Measurements from ENCODE around the gene GRAP2. TPM values are rescaled to one million over a fixed set of nuclear protein-coding genes. Genes with fewer than 3 reads are reported as not detected.

GRAP2 gene
- total and polyA plus RNA-seq, 9 of the 15 experiments (the other 6 are each of a cell fraction or from before 2014, with no cell fraction given), result 4.8 to 88.7 (median 60.4) TPM

GRCh38 chr22:39900306-39901227, at the start of gene GRAP2 (continued):
- TF ChIP-seq, protein P1, sequence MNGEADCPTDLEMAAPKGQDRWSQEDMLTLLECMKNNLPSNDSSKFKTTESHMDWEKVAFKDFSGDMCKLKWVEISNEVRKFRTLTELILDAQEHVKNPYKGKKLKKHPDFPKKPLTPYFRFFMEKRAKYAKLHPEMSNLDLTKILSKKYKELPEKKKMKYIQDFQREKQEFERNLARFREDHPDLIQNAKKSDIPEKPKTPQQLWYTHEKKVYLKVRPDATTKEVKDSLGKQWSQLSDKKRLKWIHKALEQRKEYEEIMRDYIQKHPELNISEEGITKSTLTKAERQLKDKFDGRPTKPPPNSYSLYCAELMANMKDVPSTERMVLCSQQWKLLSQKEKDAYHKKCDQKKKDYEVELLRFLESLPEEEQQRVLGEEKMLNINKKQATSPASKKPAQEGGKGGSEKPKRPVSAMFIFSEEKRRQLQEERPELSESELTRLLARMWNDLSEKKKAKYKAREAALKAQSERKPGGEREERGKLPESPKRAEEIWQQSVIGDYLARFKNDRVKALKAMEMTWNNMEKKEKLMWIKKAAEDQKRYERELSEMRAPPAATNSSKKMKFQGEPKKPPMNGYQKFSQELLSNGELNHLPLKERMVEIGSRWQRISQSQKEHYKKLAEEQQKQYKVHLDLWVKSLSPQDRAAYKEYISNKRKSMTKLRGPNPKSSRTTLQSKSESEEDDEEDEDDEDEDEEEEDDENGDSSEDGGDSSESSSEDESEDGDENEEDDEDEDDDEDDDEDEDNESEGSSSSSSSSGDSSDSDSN (IDR thresholded peaks at IDR 0.05; ENCODE audit: borderline replicate concordance in 1 of 2, low read depth in 2 of 2, low read length in 2 of 2), result 0 out of 4 replicates have a peak, but pooled peaks of 1 of the 2 experiments have one; percentile 59
- TF ChIP-seq SAP30 (IDR thresholded peaks at IDR 0.05; ENCODE audit: borderline replicate concordance, insufficient read depth, low read depth, low read length, poor library complexity, severe bottlenecking) (no peak), POLR2H (tag; IDR thresholded peaks at IDR 0.05; ENCODE audit: low read depth) (peak; percentile 38; the same call in 1 of the 2 replicates), BRF1 (IDR thresholded peaks at IDR 0.05; ENCODE audit: borderline replicate concordance, extremely low read depth, insufficient read length) (no peak), POLR2A (conservative IDR thresholded peaks at IDR 0.05) (peak; percentile 37; the same call in 1 of the 2 replicates), YBX1 (IDR thresholded peaks at IDR 0.05) (no peak), ZNF592 (IDR thresholded peaks at IDR 0.05) (peak; percentile 24; the same call in 1 of the 2 replicates)

Measured in K562 (cell line).